GM21390 (cell line): ENCODE results near the gene ARHGAP26.

ENCODE experiments used
- ATAC-seq: cut with Tn5 transposase; IDR thresholded peaks from one replicate; pipeline ENCODE4 v1.9.1; 2021; ENCODE audit not compliant: unreplicated experiment

The ARHGAP26 gene

GRCh38 chr5:143147902-143148301 is 377.7 kb downstream of the ARHGAP26 start:
- no peak for ATAC-seq

- no peak for ATAC-seq
Measured at GRCh38 chr5:143148771-143149170, 378.6 kb downstream of the ARHGAP26 start.

DNA sequence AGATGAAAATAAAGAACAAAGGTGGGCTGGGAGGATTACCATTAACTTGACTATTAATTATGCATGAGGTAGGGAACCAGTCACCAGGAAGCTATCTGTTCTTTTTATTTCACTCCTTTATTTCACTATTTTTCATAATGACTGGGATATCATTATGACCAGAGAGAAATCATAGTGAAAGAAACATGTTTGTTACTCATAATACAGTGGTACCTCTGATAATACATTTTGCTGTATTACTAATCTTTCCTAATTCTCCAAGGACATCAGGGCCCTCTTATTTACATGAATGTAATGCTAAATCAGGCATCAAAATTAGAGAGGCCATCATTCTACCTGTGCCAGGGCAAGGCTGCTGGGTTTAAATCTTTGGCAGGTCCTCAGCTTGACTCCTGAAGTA is 379.6 kb downstream of the ARHGAP26 start:
- ATAC-seq: no peak

GRCh38 chr5:143151056-143151700 is 381.0 kb downstream of the ARHGAP26 start:
- ATAC-seq: no peak

DNA sequence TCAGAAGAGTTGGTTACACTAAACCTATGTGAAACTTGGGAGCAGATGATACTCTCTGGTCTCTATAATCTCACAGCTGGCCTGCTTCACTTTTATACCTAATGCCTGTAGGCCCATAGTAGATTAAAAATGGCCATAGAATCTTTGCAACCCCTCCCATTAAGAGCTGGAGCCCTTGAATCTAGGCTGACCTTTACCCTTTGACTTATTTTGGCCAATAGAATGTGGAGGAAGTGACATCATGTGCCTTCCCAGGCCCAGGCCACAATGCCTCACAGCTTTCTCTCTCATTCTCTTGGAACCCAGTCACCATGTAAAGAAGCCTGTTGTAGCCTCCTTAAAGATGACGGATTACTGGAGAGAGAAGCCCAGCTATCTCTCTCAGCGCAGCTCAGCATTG is 382.3 kb downstream of the ARHGAP26 start:
- no peak for ATAC-seq

- ATAC-seq: no peak
Measured at GRCh38 chr5:143153332-143154119, 383.3 kb downstream of the ARHGAP26 start.

DNA sequence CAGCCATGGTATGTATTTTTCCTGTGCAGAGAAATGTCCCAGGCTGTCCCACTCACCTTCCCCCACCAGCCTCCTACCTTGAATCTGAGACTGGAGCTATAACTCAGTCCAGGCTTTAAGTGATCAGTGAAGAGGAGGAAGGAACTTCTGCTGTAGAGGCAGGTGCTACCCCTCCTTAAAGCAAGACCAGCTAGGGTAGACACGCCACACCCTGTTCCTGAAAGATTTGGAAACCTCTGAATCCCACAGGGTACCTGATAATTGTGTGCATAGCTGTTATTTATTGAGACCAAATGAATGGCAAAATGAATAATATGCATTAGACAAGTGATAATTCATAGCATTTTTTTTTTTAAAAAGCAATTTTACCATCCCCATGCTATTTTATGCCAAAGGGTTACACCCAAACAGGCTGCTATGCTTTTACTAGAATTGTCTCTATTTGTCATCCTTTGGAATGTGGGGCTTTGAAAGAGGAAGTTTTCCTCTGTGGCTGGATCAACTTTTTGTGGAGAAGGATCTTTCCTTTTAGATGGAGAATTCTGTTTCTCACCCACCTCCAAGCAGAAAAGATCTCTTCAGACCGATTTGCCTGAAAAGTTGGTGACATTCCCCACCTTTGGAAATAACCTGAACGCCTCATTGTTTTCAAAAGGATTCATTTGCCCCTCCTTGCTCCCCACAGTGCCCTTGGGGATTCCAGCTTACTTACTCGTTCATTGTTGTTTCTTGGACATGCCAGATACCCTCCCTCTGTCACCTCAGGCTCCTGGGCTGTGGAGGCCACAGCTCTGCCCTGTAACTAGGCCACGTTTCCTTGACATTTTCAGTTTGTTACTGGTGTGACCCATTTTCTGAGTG is 384.6 kb downstream of the ARHGAP26 start:
- ATAC-seq: no peak

DNA sequence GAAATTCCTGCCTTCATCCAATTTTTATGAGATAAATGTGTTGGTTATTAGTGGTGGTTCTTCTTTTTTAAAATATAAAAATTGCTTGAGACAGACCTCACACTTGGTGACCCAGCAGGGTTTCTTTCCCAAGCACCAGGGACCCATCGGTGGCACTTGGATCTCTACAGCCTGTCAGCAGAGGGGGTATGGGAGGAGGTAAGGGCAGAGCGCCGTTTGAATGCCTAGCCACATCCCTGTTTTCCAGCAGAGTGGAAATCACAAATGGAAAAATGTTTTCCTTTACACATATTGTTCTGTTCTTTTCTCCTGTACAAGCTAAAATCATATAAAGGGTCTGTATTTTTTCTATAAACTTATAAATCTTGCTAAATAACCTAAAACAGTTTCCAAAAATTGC is 385.3 kb downstream of the ARHGAP26 start:
- ATAC-seq: no peak

DNA sequence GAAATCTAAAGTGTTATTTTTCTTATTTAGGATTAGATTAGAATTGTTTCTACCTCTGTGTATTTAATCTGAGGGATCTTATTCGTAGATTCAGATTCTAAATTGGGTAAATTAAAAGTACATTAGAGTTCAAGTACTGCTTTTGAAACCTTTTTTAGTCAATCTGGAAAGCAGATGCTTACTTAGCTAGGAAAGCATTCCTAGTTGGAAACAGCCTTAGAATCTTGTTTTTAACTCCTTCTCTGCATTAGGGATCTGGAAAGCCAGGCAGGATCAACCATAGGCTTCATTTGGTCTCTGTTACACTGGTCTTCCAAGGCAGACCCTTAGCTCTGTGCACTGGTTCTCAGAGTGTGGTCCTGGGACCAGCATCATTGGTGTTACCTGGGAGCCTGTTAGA is 385.9 kb downstream of the ARHGAP26 start:
- no peak for ATAC-seq

- no peak for ATAC-seq
Measured at GRCh38 chr5:143156572-143156971, 386.4 kb downstream of the ARHGAP26 start.

- ATAC-seq: no peak
Measured at GRCh38 chr5:143159031-143159430, 388.9 kb downstream of the ARHGAP26 start.

DNA sequence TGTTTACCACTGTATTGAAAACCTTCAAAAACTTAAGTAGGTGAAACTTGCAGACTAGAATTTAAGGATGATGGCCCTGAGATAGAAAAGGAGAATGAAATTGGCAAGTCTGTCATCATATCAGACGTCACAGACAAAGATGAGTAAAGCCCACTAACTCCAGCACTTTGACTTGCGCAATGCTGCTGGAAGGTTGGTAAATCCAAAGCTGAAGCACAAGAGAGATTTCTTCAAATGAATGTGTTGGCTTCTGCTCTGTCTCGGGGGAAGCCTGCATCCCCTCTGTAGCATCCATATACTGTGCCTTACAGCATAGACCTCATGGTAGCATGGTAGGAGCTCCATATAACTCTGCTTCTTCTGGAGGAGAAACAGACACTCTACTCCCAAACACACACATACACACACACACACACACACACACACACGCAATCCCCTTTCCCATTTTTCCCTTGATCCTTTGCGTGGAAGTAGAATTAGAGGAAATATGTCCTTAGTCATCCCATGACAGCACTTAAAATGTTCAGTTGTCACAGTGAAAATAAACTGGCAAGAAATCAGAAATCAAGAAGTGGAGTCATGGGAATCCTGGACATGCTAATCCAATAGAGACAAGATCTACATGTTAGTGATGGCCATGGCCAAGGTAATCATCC is 391.8 kb downstream of the ARHGAP26 start:
- ATAC-seq: no peak

- ATAC-seq: no peak
Measured at GRCh38 chr5:143162810-143163209, 392.6 kb downstream of the ARHGAP26 start.

DNA sequence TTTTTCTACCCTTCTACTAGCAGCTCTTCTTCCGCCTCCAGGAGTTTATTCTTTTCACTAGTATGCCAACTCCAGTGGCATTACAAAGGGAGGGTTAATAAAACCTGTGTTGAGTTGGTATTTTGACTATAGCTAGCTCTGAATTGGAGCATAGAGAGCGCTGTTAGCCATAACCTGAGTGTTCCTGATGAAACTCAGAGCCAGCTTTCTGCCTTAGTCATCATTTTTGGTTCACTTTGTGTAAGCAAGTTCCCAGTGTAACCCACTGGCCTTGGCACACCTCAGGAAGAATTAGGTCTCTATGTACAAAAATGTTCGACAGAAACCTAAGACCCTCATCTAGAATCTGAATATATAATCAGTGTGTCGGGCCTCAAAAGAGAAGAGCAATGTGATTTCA is 394.4 kb downstream of the ARHGAP26 start:
- no peak for ATAC-seq

GRCh38 chr5:143165049-143165880 is 395.1 kb downstream of the ARHGAP26 start:
- no peak for ATAC-seq

- ATAC-seq: no peak
Measured at GRCh38 chr5:143166090-143166489, 395.9 kb downstream of the ARHGAP26 start.

- ATAC-seq: no peak
Measured at GRCh38 chr5:143166661-143167420, 396.7 kb downstream of the ARHGAP26 start.

GRCh38 chr5:143168171-143168741 is 398.1 kb downstream of the ARHGAP26 start:
- no peak for ATAC-seq
